H1 (cell line): Measurements from ENCODE around the gene OPN5. TPM values are rescaled to one million over a fixed set of nuclear protein-coding genes. Genes with fewer than 3 reads are reported as not detected.

Experiments
- CHD2 ChIP-seq: IDR thresholded peaks from 2 replicates; pipeline ENCODE4 v1.6.1; 2012; ENCODE audit warnings: low read length, improper control_type of control experiment
- CHD7 ChIP-seq: fragments of 300-600 bp; sonication (generic); IDR thresholded peaks from 2 replicates; pipeline ENCODE4 v1.7.1; 2012; ENCODE audit warnings: low read length, moderate library complexity, mild to moderate bottlenecking, inconsistent platforms; ENCODE audit not compliant: insufficient replicate concordance
- MAFK ChIP-seq: IDR thresholded peaks from 2 replicates; pipeline ENCODE4 v1.6.1; 2012; ENCODE audit warnings: low read depth, mild to moderate bottlenecking, improper control_type of control experiment, low read length
- RXRA ChIP-seq: IDR thresholded peaks from 2 replicates; pipeline ENCODE4 v1.6.1; 2011; ENCODE audit warnings: low read depth, mild to moderate bottlenecking, low read length, moderate library complexity; ENCODE audit not compliant: insufficient read depth
- polyA plus RNA-seq, 7 experiments: library from polyadenylated mRNA; depleted of rRNA in 3 of 7; stranded (reverse) in 5 of 7; unstranded in 2 of 7; fragments of >200 nt in 5 of 7; fragments of 200-250 nt in 2 of 7; gene quantifications; 1 replicate in 5 of 7; 2 replicates in 1 of 7; 4 replicates in 1 of 7; pipeline versions ENCODE4 v1.2.1 to v1.2.3, GENCODE V29; 2011 to 2013; ENCODE audit warnings: missing spikeins in 2 of 7, mixed read lengths in 2 of 7
- total RNA-seq: library from RNA; stranded (reverse); fragmentation: NEBNext Ultra II Directional; extraction: Animal tissue kit (Norgen Biotek cat#: 25700); gene quantifications from 2 replicates; pipeline ENCODE4 v1.2.1, GENCODE V29; 2021

Gene OPN5
- total and polyA plus RNA-seq, 2 of the 8 experiments (the other 6 are each of a cell fraction or from before 2014, with no cell fraction given) = not detected

DNA sequence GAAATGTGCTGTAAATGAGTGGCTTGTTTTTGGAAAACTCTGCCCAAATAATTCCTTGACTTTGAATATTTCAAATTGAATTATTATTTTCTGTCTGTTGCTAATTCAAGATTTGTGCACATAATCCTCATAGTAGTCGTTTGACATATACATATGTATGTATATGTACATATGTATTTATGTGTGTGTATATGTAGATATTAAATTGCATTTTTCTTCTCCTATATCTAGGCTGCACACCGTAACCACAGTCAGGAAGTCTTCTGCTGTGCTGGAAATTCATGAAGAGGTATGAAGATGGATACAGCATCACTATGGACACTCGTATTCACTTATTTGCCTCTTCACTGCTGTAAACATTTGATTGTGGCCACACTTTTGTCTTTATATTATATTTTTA lies 29.6 kb downstream of the OPN5 start (continued):
- TF ChIP-seq CHD7 = no peak
- TF ChIP-seq CHD2 = no peak
- no peak for TF ChIP-seq MAFK
- no peak for TF ChIP-seq RXRA
